ENCODE results near the gene SGPL1. TPM values are rescaled to one million over a fixed set of nuclear protein-coding genes. Genes with fewer than 3 reads are reported as not detected.

SGPL1 gene
- total and polyA plus RNA-seq, 2 of the 8 experiments (the other 6 are each of a cell fraction or from before 2014, with no cell fraction given): 20.5 to 51.6 TPM

- H3K4me2 ChIP-seq (ENCODE audit: insufficient read depth in 1 of 2, low read depth in 2 of 2, low read length in 2 of 2): no peak overlapping the region
- TF ChIP-seq RFX5 (IDR thresholded peaks at IDR 0.05; ENCODE audit: borderline replicate concordance, low read depth, low read length) (no peak), CEBPB (IDR thresholded peaks at IDR 0.05; ENCODE audit: low read depth, low read length) (no peak), SIN3A (conservative IDR thresholded peaks at IDR 0.05 in 1 of 2, IDR thresholded peaks at IDR 0.05 in 1 of 2; ENCODE audit: low read depth in 1 of 2, low read length in 2 of 2) (no peak), GABPA (IDR thresholded peaks at IDR 0.05; ENCODE audit: borderline replicate concordance, insufficient read depth, low read length) (no peak), E2F6 (IDR thresholded peaks at IDR 0.05) (no peak), EZH2 (IDR thresholded peaks at IDR 0.05; ENCODE audit: low read depth, low read length, severe bottlenecking) (no peak), TEAD4 (IDR thresholded peaks at IDR 0.05; ENCODE audit: low read depth, low read length) (no peak), GTF2F1 (IDR thresholded peaks at IDR 0.05; ENCODE audit: borderline replicate concordance, low read depth, low read length) (no peak), ASH2L (IDR thresholded peaks at IDR 0.05; ENCODE audit: low read length) (no peak), SP4 (IDR thresholded peaks at IDR 0.05; ENCODE audit: low read length) (no peak), JUND (IDR thresholded peaks at IDR 0.05; ENCODE audit: low read length) (no peak)
- TF ChIP-seq, protein P1, sequence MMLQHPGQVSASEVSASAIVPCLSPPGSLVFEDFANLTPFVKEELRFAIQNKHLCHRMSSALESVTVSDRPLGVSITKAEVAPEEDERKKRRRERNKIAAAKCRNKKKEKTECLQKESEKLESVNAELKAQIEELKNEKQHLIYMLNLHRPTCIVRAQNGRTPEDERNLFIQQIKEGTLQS (IDR thresholded peaks at IDR 0.05; ENCODE audit: insufficient read depth, low read depth, low read length): no peak
These were observed 24.2 kb upstream of the SGPL1 start for GRCh38 chr10:70791386-70792039.

More at GRCh38 chr10:70791386-70792039, 24.2 kb upstream of the SGPL1 start:
- H4K8ac ChIP-seq (ENCODE audit: extremely low read depth, insufficient read depth, low read length): no peak overlapping the region
- no peaks in the 10 kb centered on the region for H3K79me1 ChIP-seq (ENCODE audit: low read depth, low read length)
- no peaks in the 10 kb centered on the region for H3K9me3 ChIP-seq (ENCODE audit: insufficient read depth in 2 of 2, low read depth in 1 of 2, low read length in 1 of 2)
- no peak overlapping the region for H2AK5ac ChIP-seq (ENCODE audit: low read depth, low read length)
- H4K20me1 ChIP-seq (replicated peaks in 1 of 2; ENCODE audit: control insufficient read depth in 1 of 2, insufficient read depth in 2 of 2, low read length in 2 of 2): no peaks in the 10 kb centered on the region
- H3K14ac ChIP-seq (ENCODE audit: insufficient read length): no peak overlapping the region
- no peak overlapping the region for H4K5ac ChIP-seq (ENCODE audit: insufficient read length, low read depth, low read length)
- H3K4me3 ChIP-seq (ENCODE audit: extremely low read depth in 1 of 4, insufficient read depth in 2 of 4, low read depth in 3 of 4, low read length in 4 of 4): no peak overlapping the region
- no peak for FAIRE-seq
- H3K36me3 ChIP-seq (ENCODE audit: control insufficient read depth in 2 of 4, insufficient read depth in 4 of 4, low read length in 3 of 4): no peaks in the 10 kb centered on the region
- H2BK15ac ChIP-seq (ENCODE audit: low read length): no peak overlapping the region
- no peak overlapping the region for H3K9ac ChIP-seq (replicated peaks in 1 of 4; ENCODE audit: extremely low read depth in 1 of 4, low read depth in 3 of 4, low read length in 3 of 4)
- H2BK5ac ChIP-seq (ENCODE audit: low read depth, low read length): no peak overlapping the region
- H2AFZ ChIP-seq (ENCODE audit: low read length): no peak overlapping the region
- ChIA-PET CTCF (ENCODE audit: partially characterized antibody) (interaction anchor here (0.7 kb wide), 1 partner anchor 17 kb away, joined by 3 read pairs; no protein-coding TSS in a partner anchor), POLR2A (ENCODE audit: partially characterized antibody) (no interaction called here)
- H3K27me3 ChIP-seq (replicated peaks in 1 of 4; ENCODE audit: control insufficient read depth in 3 of 4, extremely low read depth in 1 of 4, insufficient read depth in 3 of 4, low read length in 3 of 4): no peaks in the 10 kb centered on the region
- H3K79me2 ChIP-seq (ENCODE audit: control insufficient read depth in 1 of 2, insufficient read depth in 2 of 2, low read length in 2 of 2): no peaks in the 10 kb centered on the region
- H2BK20ac ChIP-seq (ENCODE audit: low read length): no peak overlapping the region
- H4K91ac ChIP-seq (replicated peaks; ENCODE audit: insufficient read length, low read length): no peak overlapping the region
- 92% methylated on average over 5 of the region's 5 CpGs; no CpG with 5 or more reads in 1 of the 2 experiments for WGBS, 2 experiments (ENCODE audit: extremely low coverage in 1 of 2, insufficient coverage in 1 of 2, insufficient read length in 1 of 2, insufficient replicate concordance in 2 of 2, low coverage in 1 of 2, low lambda C conversion rate in 2 of 2, missing lambda C conversion rate in 1 of 2)
- no peak overlapping the region for H3K18ac ChIP-seq (ENCODE audit: extremely low read depth, low read length)
- no peak overlapping the region for H3K4ac ChIP-seq (replicated peaks; ENCODE audit: insufficient read length, low read depth, low read length)
- H2BK12ac ChIP-seq (ENCODE audit: low read depth, low read length): no peak overlapping the region
- H3K23ac ChIP-seq (ENCODE audit: insufficient read length): no peak overlapping the region
- H3K27ac ChIP-seq (ENCODE audit: low read depth, low read length): no peak overlapping the region
- H3K56ac ChIP-seq (replicated peaks; ENCODE audit: insufficient read length, low read depth, low read length): no peak overlapping the region
- H3K4me1 ChIP-seq (replicated peaks in 1 of 4; ENCODE audit: control insufficient read depth in 3 of 4, insufficient read depth in 4 of 4, low read length in 3 of 4): no peaks in the 10 kb centered on the region
- H3K23me2 ChIP-seq (ENCODE audit: low read depth, low read length): no peaks in the 10 kb centered on the region
- no peak for DNase-seq (ENCODE audit: low read depth in 1 of 2, low spot score in 2 of 2)
- H2BK120ac ChIP-seq (replicated peaks; ENCODE audit: low read depth, low read length): no peak overlapping the region
